Endothelial cell (in vitro differentiated cells): Measurements from ENCODE around the gene GPR26. TPM values are rescaled to one million over a fixed set of nuclear protein-coding genes. Genes with fewer than 3 reads are reported as not detected.

Source experiments
- DNase-seq: peaks from one replicate; pipeline ENCODE4 v3.0.0; 2021; ENCODE audit warnings: low spot score
- H3K27ac Mint-ChIP-seq: one replicate; pipeline ENCODE4 v1.8.0; 2021; ENCODE audit warnings: mixed read lengths, inconsistent platforms; ENCODE audit not compliant: unreplicated experiment
- H3K27me3 Mint-ChIP-seq: one replicate; pipeline ENCODE4 v1.8.0; 2021; ENCODE audit warnings: mild to moderate bottlenecking, moderate library complexity, mixed read lengths, inconsistent platforms; ENCODE audit not compliant: unreplicated experiment
- H3K36me3 Mint-ChIP-seq: one replicate; pipeline ENCODE4 v1.8.0; 2021; ENCODE audit warnings: mild to moderate bottlenecking, low read depth, mixed read lengths, inconsistent platforms; ENCODE audit not compliant: unreplicated experiment
- H3K4me1 Mint-ChIP-seq: one replicate; pipeline ENCODE4 v1.8.0; 2021; ENCODE audit warnings: mild to moderate bottlenecking, mixed read lengths, inconsistent platforms; ENCODE audit not compliant: unreplicated experiment
- H3K4me3 Mint-ChIP-seq: one replicate; pipeline ENCODE4 v1.8.0; 2021; ENCODE audit warnings: mild to moderate bottlenecking, mixed read lengths, inconsistent platforms; ENCODE audit not compliant: unreplicated experiment
- H3K9me3 Mint-ChIP-seq: one replicate; pipeline ENCODE4 v1.8.0; 2021; ENCODE audit warnings: mixed read lengths, inconsistent platforms; ENCODE audit not compliant: unreplicated experiment
- CTCF ChIP-seq: fragments of 200-600 bp; sonication (generic); IDR thresholded peaks from one replicate; pipeline ENCODE4 v1.5.0; 2021; ENCODE audit warnings: antibody characterized with exemption; ENCODE audit not compliant: unreplicated experiment
- total RNA-seq: library from RNA; stranded (reverse); fragmentation: NEBNext Ultra II Directional; extraction: Animal tissue kit (Norgen Biotek cat#: 25700); gene quantifications from one replicate; pipeline ENCODE4 v1.2.1, GENCODE V29; 2021; ENCODE audit not compliant: unreplicated experiment

The GPR26 gene
- total RNA-seq, 1 donor from 2014 or later = 0.05 TPM

GRCh38 chr10:123706236-123706635, 40.1 kb downstream of the GPR26 start:
- H3K9me3 Mint-ChIP-seq = no peaks in the 10 kb centered on the region

GRCh38 chr10:123715546-123715945, 49.4 kb downstream of the GPR26 start:
- Mint-ChIP-seq H3K9me3 (no peaks in the 10 kb centered on the region), H3K4me1 (no peaks in the 10 kb centered on the region), H3K27me3 (no peaks in the 10 kb centered on the region), H3K4me3 (no peak overlapping the region), H3K36me3 (no peaks in the 10 kb centered on the region), H3K27ac (no peak overlapping the region)
- TF ChIP-seq CTCF = no peak
- DNase-seq = no peak

More at GRCh38 chr10:123706236-123706635, 40.1 kb downstream of the GPR26 start:
- no peak overlapping the region for H3K27ac Mint-ChIP-seq
- H3K27me3 Mint-ChIP-seq = peaks cover 6% of the 10 kb centered on the region
- DNase-seq = no peak
- H3K36me3 Mint-ChIP-seq = no peaks in the 10 kb centered on the region
- no peak for TF ChIP-seq CTCF
- no peaks in the 10 kb centered on the region for H3K4me1 Mint-ChIP-seq
- H3K4me3 Mint-ChIP-seq = no peak overlapping the region

- no peaks in the 10 kb centered on the region for H3K9me3 Mint-ChIP-seq
- H3K27me3 Mint-ChIP-seq = no peaks in the 10 kb centered on the region
- H3K4me1 Mint-ChIP-seq = no peaks in the 10 kb centered on the region
- no peak for TF ChIP-seq CTCF
- H3K4me3 Mint-ChIP-seq = no peak overlapping the region
- no peak for DNase-seq
- H3K27ac Mint-ChIP-seq = no peak overlapping the region
- H3K36me3 Mint-ChIP-seq = no peaks in the 10 kb centered on the region
Measured at GRCh38 chr10:123717336-123717735, 51.2 kb downstream of the GPR26 start.

GRCh38 chr10:123718544-123719060, 52.4 kb downstream of the GPR26 start:
- no peaks in the 10 kb centered on the region for H3K36me3 Mint-ChIP-seq
- no peaks in the 10 kb centered on the region for H3K9me3 Mint-ChIP-seq
- H3K27me3 Mint-ChIP-seq = no peaks in the 10 kb centered on the region
- TF ChIP-seq CTCF = no peak
- DNase-seq = no peak
- H3K4me1 Mint-ChIP-seq = no peaks in the 10 kb centered on the region
- H3K4me3 Mint-ChIP-seq = no peak overlapping the region
- no peak overlapping the region for H3K27ac Mint-ChIP-seq

GRCh38 chr10:123720536-123720935, 54.4 kb downstream of the GPR26 start:
- Mint-ChIP-seq H3K9me3 (no peaks in the 10 kb centered on the region), H3K27me3 (no peaks in the 10 kb centered on the region), H3K27ac (no peak overlapping the region), H3K4me1 (no peaks in the 10 kb centered on the region), H3K4me3 (no peak overlapping the region), H3K36me3 (no peaks in the 10 kb centered on the region)
- TF ChIP-seq CTCF = no peak
- no peak for DNase-seq
